Keratinocyte (primary cell): ENCODE measurements around the gene FLVCR2.

Experiments
- CTCF ChIP-seq, 3 experiments: IDR thresholded peaks in 1 of 3; conservative IDR thresholded peaks in 1 of 3; optimal IDR thresholded peaks in 1 of 3; 2 replicates in 2 of 3; 3 replicates in 1 of 3; pipeline versions ENCODE3 to v1.5.1; 2011; ENCODE audit warnings: low read length in 3 of 3, mild to moderate bottlenecking in 3 of 3, moderate library complexity in 2 of 3, control low read depth in 1 of 3, inconsistent platforms in 1 of 3; ENCODE audit not compliant: insufficient read depth in 2 of 3; ENCODE audit errors: extremely low read depth in 1 of 3
- EZH2 ChIP-seq: IDR thresholded peaks from one replicate; pipeline ENCODE4 v1.6.1; 2012; ENCODE audit warnings: inconsistent platforms, mild to moderate bottlenecking, low read length, moderate library complexity

- TF ChIP-seq CTCF (optimal IDR thresholded peaks at IDR 0.05 in 1 of 3, IDR thresholded peaks at IDR 0.05 in 1 of 3, conservative IDR thresholded peaks at IDR 0.05 in 1 of 3; ENCODE audit: extremely low read depth in 1 of 3, insufficient read depth in 2 of 3, low read length in 3 of 3): no peak
- TF ChIP-seq EZH2: no peak
Measured at GRCh38 chr14:75614179-75614578, 35.8 kb downstream of the FLVCR2 start.
